GM10248 (cell line): ENCODE results near the gene ARSB.

Source experiments
- CTCF ChIA-PET: fragments of 300-600 bp; sonication (Branson Sonifier 250); formaldehyde crosslinking; extraction: SDS; loops from one replicate; lab custom pipeline; 2021; ENCODE audit warnings: antibody characterized with exemption; lab: Yijun Ruan, JAX
- POLR2A ChIA-PET: fragments of 350-650 bp; sonication (Branson Sonifier 250); formaldehyde crosslinking; extraction: SDS; loops from one replicate; lab custom pipeline; 2020; ENCODE audit warnings: antibody characterized with exemption; lab: Yijun Ruan, JAX
- DNase-seq: peaks from one replicate; pipeline ENCODE4 v3.0.0; 2012; ENCODE audit errors: extremely low spot score
- TF ChIP-seq, protein P1 (sequence below): IDR thresholded peaks from 2 replicates; pipeline ENCODE4 v1.5.1; 2012; ENCODE audit warnings: mild to moderate bottlenecking, low read depth; ENCODE audit errors: extremely low read depth, missing control alignments, control extremely low read depth

ARSB gene

DNA sequence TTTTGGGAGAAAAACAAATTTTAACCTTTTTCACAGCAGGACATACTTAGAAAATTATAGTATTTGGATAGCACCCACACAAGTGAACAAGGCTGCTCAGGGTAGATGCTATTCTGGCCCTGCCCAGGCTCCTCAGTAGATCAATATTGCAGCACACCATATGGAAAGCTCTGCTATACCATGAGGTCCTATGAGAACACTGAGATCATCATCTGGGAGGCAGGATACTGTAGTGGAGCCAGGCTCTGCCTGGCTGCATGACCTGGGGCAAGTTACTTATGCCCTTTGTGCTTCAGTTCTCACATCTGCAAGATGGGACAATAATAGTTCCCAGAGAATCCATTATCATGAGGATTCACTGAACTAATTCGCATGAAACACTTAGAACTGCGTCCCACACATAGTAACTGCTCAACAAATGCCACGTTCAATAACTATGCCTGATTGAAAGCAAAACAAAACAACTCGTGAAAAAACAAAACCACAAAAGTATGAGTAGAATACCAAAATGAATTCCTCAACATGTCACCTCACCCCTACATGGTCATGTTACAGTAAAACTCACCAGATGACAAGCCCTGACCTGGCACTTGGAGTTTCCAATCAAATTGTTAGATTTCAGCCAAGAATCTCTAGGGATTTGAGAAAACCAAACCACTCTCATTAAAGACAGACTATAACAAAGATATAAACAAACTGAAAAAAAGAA is 31.9 kb downstream of the ARSB start:
- DNase-seq: peak; percentile 27
- TF ChIP-seq, protein P1, sequence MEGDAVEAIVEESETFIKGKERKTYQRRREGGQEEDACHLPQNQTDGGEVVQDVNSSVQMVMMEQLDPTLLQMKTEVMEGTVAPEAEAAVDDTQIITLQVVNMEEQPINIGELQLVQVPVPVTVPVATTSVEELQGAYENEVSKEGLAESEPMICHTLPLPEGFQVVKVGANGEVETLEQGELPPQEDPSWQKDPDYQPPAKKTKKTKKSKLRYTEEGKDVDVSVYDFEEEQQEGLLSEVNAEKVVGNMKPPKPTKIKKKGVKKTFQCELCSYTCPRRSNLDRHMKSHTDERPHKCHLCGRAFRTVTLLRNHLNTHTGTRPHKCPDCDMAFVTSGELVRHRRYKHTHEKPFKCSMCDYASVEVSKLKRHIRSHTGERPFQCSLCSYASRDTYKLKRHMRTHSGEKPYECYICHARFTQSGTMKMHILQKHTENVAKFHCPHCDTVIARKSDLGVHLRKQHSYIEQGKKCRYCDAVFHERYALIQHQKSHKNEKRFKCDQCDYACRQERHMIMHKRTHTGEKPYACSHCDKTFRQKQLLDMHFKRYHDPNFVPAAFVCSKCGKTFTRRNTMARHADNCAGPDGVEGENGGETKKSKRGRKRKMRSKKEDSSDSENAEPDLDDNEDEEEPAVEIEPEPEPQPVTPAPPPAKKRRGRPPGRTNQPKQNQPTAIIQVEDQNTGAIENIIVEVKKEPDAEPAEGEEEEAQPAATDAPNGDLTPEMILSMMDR: no peak
- CTCF ChIA-PET: no interaction called here
- POLR2A ChIA-PET: no interaction called here

- DNase-seq: no peak
- POLR2A ChIA-PET: no interaction called here
- CTCF ChIA-PET: interaction anchor here (1.5 kb wide), 1 partner anchor 19 kb away, joined by 7 read pairs; no protein-coding TSS in a partner anchor
- TF ChIP-seq, protein P1: no peak
These were observed 54.4 kb downstream of the ARSB start for GRCh38 chr5:78930721-78931120.

DNA sequence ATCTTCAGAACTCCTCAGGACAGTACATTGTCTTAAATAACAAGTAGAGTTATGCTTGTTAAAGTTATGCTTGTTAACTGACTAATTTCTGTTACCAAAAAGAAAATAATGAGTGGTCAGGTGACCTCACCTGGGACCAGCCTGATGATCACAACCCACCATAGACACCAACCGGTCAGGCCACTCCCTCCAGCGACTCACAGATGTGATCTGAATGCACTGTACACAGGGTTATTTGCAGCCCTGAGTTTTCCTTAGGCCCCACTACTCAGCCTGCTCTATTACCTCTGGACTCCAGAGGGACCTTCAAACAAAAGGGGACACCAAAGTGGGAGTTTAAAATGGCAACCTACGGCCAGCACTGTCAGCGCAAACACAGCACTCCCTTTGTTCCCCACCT is 55.3 kb downstream of the ARSB start:
- TF ChIP-seq, protein P1: no peak
- ChIA-PET CTCF (no interaction called here), POLR2A (no interaction called here)
- no peak for DNase-seq

DNA sequence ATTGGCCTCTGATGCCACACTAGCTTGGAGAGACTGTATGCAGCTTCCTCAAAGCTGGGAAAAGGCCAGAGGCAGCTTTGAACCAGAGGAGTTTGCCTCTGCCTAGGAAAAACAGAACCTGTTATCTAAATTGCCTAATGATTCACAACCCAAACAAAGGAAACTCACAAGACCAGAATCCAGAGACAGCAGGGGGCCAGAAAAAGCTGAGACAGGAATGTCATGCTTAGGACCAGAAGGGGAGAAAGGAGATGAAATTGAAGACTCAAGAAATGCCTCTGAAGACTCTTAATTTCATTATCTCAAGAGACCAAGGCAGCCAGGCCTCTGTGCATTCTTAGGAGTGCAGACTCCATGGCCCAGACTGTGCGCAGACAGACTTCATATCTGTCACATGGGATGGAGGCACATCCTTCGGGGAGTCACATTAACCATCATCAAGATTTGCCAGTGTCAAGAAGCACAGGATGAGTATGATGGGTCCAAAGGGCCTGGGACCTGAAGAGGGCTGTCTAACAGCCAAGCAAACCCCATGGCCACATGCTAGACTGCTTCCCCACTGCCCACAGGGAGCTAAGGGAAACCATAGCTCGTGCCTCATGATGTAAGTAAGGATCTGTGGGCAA is 57.3 kb downstream of the ARSB start:
- TF ChIP-seq, protein P1: no peak
- CTCF ChIA-PET: interaction anchor here (0.8 to 1.6 kb wide), 2 partner anchors 11 to 34 kb away, joined by 3 to 5 read pairs; no protein-coding TSS in a partner anchor
- DNase-seq: no peak
- POLR2A ChIA-PET: interaction anchor here (0.6 kb wide), 2 partner anchors 147 to 335 kb away, joined by 4 to 6 read pairs; no protein-coding TSS in a partner anchor

GRCh38 chr5:78926252-78926651 is 58.9 kb downstream of the ARSB start:
- CTCF ChIA-PET: interaction anchor here (1.2 kb wide), 1 partner anchor 46 kb away, joined by 4 read pairs; no protein-coding TSS in a partner anchor
- POLR2A ChIA-PET: no interaction called here
- no peak for DNase-seq
- TF ChIP-seq, protein P1: no peak

DNA sequence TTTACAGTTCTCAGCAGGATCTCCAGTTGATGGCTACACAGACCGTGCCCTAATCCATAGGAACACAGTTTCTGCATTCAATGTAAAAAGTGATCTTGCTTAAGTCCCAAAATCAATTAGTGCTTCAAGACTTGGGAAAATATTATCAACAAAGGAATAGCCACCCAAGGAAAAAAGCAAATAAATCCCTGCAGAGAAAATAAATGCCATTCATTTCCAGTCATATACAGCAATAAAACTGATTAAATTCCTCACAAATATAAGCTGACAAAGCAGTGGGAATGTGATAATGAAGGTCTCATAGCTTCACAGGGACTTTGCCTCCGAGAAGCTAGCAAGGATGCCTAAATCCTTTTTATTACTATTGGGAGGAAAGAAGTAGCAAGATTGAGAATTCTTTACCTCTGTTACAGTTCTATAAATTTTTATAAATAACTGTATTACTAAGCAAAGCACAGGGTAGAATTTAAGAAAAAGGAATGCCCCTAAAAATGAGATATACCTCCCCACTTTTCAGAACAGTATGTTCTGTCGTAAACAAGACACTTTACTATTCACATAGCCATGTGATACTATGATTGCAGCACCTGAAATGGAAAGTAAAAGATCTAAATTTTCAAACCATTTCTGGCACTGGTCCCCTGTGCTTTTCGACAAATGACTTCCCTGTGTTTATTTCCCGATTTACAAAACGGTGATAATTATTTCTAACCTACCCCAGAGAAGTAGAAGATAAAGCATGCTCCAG is 59.8 kb downstream of the ARSB start:
- DNase-seq: no peak
- ChIA-PET POLR2A (no interaction called here), CTCF (no interaction called here)
- TF ChIP-seq, protein P1: no peak
